PC-3 (cell line): ENCODE data around the gene UROS.

Experiments
- CTCF ChIP-seq: fragments of 300-600 bp; sonication (generic); conservative IDR thresholded peaks from 2 replicates; pipeline ENCODE4 v1.5.1; 2017; ENCODE audit warnings: antibody characterized with exemption, low read depth, mild to moderate bottlenecking, low read length
- EZH2 ChIP-seq: fragments of 300-600 bp; sonication (generic); IDR thresholded peaks from one replicate; pipeline ENCODE4 v1.6.1; 2017; ENCODE audit warnings: antibody characterized with exemption, mild to moderate bottlenecking, low read length; ENCODE audit not compliant: unreplicated experiment
- EZH2phosphoT487 ChIP-seq: fragments of 300-600 bp; sonication (generic); IDR thresholded peaks from 2 replicates; pipeline ENCODE4 v1.6.1; 2018; ENCODE audit warnings: mild to moderate bottlenecking, antibody characterized with exemption, low read length, borderline replicate concordance

GRCh38 chr10:125802131-125802530, 20.9 kb downstream of the UROS start:
- TF ChIP-seq CTCF (no peak), EZH2phosphoT487 (no peak), EZH2 (no peak)
